DND-41 (cell line): Measurements from ENCODE around the gene KDM1A.

ENCODE experiments used
- ATAC-seq: fragments of 200-7000 bp; cut with Tn5 transposase; 3 replicates; pipeline ENCODE4 v1.9.1; 2021; ENCODE audit warnings: low read depth; ENCODE audit not compliant: insufficient read depth
- DNase-seq: peaks from one replicate; pipeline ENCODE4 v3.0.0-alpha.2; 2020
- H2AFZ ChIP-seq: 2 replicates; pipeline ENCODE4 v1.6.0; 2012; ENCODE audit warnings: low read depth, low read length
- H3K27ac ChIP-seq: 2 replicates; pipeline ENCODE4 v1.5.1; 2012; ENCODE audit warnings: low read length, inconsistent platforms
- H3K27me3 ChIP-seq: fragments of 200-600 bp; sonication (generic); 2 replicates; pipeline ENCODE4 v1.6.0; 2012; ENCODE audit warnings: low read length, mild to moderate bottlenecking, inconsistent platforms; ENCODE audit not compliant: insufficient read depth, poor library complexity
- H3K36me3 ChIP-seq: 2 replicates; pipeline ENCODE4 v1.5.1; 2012; ENCODE audit warnings: low read length, inconsistent platforms; ENCODE audit not compliant: insufficient read depth
- H3K4me1 ChIP-seq: 2 replicates; pipeline ENCODE4 v1.5.1; 2012; ENCODE audit warnings: mild to moderate bottlenecking, low read length; ENCODE audit not compliant: insufficient read depth
- H3K4me2 ChIP-seq: 2 replicates; pipeline ENCODE4 v1.6.0; 2012; ENCODE audit warnings: mild to moderate bottlenecking, moderate library complexity, low read length, inconsistent platforms; ENCODE audit not compliant: insufficient read depth
- H3K4me3 ChIP-seq, 2 experiments: fragments of 200-600 bp in 1 of 2; shearing (Covaris generic) in 1 of 2; 2 replicates each; pipeline ENCODE4 v1.5.1; 2012 to 2016; ENCODE audit warnings: inconsistent platforms in 2 of 2, low read length in 2 of 2, mild to moderate bottlenecking in 2 of 2, low read depth in 1 of 2, moderate library complexity in 1 of 2
- H3K79me2 ChIP-seq: 2 replicates; pipeline ENCODE4 v1.6.0; 2012; ENCODE audit warnings: low read length, inconsistent platforms; ENCODE audit not compliant: insufficient read depth
- H3K9ac ChIP-seq: 2 replicates; pipeline ENCODE4 v1.6.0; 2012; ENCODE audit warnings: low read depth, mild to moderate bottlenecking, inconsistent platforms, low read length, moderate library complexity
- H3K9me3 ChIP-seq: 2 replicates; pipeline ENCODE4 v1.5.1; 2012; ENCODE audit warnings: low read length, moderate library complexity, mild to moderate bottlenecking, inconsistent platforms; ENCODE audit not compliant: insufficient read depth, severe bottlenecking
- H4K20me1 ChIP-seq: 2 replicates; pipeline ENCODE4 v1.6.0; 2012; ENCODE audit warnings: low read length; ENCODE audit not compliant: insufficient read depth
- CTCF ChIP-seq: IDR thresholded peaks from 2 replicates; pipeline ENCODE4 v1.5.1; 2012; ENCODE audit warnings: borderline replicate concordance, low read length, moderate library complexity, mild to moderate bottlenecking; ENCODE audit not compliant: poor library complexity, severe bottlenecking; ENCODE audit errors: extremely low read depth
- EZH2 ChIP-seq: IDR thresholded peaks from 3 replicates; pipeline ENCODE4 v1.6.1; 2012; ENCODE audit warnings: borderline replicate concordance, low read depth, mild to moderate bottlenecking, moderate library complexity, low read length, inconsistent platforms; ENCODE audit not compliant: severe bottlenecking

The KDM1A gene

DNA sequence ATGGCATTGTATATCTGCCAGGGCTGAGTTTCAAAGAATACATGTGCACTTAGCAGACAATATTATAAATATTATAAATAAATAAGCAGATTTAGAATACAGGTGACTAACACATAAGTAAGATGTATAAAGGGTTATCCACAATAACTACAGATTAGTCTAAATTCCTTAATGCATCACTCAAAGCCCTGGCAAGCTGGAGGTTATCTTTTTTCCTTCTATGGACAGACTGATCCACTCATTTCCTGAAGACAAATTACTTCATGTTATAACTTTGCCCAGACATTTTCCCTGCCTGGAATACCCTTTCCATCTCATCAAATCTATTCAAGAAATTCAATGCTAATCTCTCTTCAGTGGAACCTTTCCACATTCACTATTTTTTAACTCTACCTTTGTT lies 110.6 kb downstream of the KDM1A start:
- Histone ChIP-seq H3K4me2 (no peak overlapping the region), H3K4me1 (no peaks in the 10 kb centered on the region), H3K27me3 (no peaks in the 10 kb centered on the region), H3K4me3 (no peak overlapping the region), H3K79me2 (peaks cover 62% of the 10 kb centered on the region), H3K36me3 (no peaks in the 10 kb centered on the region), H3K27ac (no peak overlapping the region), H3K9me3 (no peaks in the 10 kb centered on the region), H3K9ac (no peak overlapping the region), H4K20me1 (peaks cover 46% of the 10 kb centered on the region; the same call in 1 of the 2 replicates), H2AFZ (no peak overlapping the region)
- ATAC-seq (no peak), DNase-seq (no peak)
- no peak for TF ChIP-seq EZH2
- TF ChIP-seq CTCF, result no peak

DNA sequence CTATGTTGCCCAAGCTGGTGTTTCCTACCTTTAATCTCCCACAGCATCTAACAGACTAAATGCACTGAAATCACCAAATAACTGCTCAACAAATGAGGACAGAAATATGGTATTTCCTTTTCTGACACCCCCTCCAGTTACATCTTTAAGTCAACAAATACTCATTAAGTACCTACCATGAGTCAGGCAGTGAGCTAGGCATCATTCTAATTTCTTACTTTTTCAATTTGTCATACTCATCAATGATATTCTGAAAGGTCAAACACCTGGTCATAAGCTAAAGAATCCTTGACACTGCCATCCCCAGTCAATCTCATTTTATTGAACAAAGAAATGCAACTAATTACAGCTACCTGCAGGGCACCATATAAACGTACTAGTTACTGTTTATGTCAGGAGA lies 112.8 kb downstream of the KDM1A start:
- no peak overlapping the region for H3K27ac ChIP-seq
- H3K4me3 ChIP-seq, result no peak overlapping the region
- H3K27me3 ChIP-seq, result no peaks in the 10 kb centered on the region
- TF ChIP-seq CTCF (no peak), EZH2 (no peak)
- H3K79me2 ChIP-seq, result peaks cover 66% of the 10 kb centered on the region
- H3K9me3 ChIP-seq, result no peaks in the 10 kb centered on the region
- ATAC-seq (no peak), DNase-seq (no peak)
- H3K4me2 ChIP-seq, result no peak overlapping the region
- H2AFZ ChIP-seq, result no peak overlapping the region
- H3K9ac ChIP-seq, result no peak overlapping the region
- no peaks in the 10 kb centered on the region for H3K36me3 ChIP-seq
- no peaks in the 10 kb centered on the region for H3K4me1 ChIP-seq
- peaks cover 48% of the 10 kb centered on the region; the same call in 1 of the 2 replicates for H4K20me1 ChIP-seq
